ENCODE data around the gene OR6F1.

OR6F1 gene

DNA sequence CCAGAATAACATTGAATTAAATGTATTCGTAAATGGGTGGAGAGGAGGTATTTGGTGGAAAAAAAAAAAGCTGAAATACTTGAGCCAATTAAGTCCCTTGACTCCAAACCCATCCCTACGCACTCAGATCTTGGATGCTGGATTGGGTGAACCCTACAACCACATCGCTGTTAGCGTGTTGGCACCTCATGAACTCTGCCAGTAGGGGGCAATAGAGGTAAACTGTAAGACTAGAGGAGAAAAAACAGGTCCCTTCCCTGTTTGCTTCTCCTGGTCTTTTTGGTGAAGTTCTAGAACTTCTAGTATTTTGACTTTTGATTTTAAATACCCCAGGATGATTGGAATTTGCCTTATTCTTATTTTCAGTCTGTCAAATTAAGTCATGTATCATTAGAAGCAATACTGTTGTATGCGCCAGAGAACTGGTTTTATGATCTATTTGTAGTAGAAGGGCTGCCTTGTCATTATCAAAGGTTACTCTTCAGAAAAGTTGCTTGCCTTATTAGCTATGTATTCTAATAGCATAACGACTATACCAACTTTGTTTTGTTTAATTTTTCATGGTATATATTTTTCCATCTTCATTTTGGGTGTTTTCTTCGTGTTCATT lies 35.1 kb downstream of the OR6F1 start:
- Histone ChIP-seq H3K9me3 (ENCODE audit: control insufficient read depth, insufficient read depth, low read length) (no peaks in the 10 kb centered on the region), H3K9ac (ENCODE audit: low read depth, low read length) (no peak overlapping the region), H3K36me3 (ENCODE audit: insufficient read depth, low read length) (no peaks in the 10 kb centered on the region), H3K4me1 (ENCODE audit: insufficient read depth, low read length) (no peaks in the 10 kb centered on the region)

DNA sequence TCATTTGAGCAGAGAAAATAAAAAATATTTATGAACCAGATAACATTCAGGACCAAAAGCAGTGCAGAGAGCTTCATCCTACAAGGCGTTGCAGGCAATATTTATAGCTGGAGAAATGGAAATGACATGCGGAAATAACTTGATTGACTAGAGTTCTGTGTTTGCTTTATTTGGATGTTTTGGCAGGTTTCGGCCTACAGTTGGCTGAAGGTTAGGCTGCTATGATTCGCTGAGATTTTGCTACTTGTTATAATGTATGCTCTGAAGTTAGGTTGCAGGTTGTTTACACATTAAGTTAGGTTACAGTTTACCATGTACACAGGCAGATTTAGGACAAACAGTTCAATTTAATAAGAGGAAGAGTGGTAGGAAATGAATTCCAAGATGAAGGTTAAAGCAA lies 36.3 kb downstream of the OR6F1 start:
- H3K9me3 ChIP-seq (ENCODE audit: control insufficient read depth, insufficient read depth, low read length) = no peaks in the 10 kb centered on the region
- H3K36me3 ChIP-seq (ENCODE audit: insufficient read depth, low read length) = no peaks in the 10 kb centered on the region
- no peak overlapping the region for H3K9ac ChIP-seq (ENCODE audit: low read depth, low read length)
- H3K4me1 ChIP-seq (ENCODE audit: insufficient read depth, low read length) = no peaks in the 10 kb centered on the region

DNA sequence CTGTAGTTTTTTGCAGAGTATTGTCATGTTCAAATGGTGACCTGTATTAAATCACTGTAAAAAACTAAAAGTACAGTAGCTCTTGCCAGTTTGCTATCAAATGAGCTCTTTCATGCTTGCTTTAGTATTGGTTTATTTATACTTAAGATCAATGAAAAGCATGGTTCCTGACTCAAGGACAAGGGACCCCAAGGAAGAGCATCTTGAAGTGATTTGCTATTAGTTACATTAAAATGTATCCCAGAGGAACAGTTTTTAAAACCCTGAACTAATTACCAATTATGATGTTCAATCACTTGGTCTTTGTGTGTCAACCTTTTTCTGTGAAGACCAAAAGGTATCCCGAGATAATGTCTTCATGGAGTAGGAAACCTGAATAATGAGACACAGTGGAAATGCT lies 36.8 kb downstream of the OR6F1 start, which contains the start of gene OR13G1:
Gene OR13G1, minus strand, starts transcription at position 101 of the 400 bp plus-strand sequence. CDS start 6,698 bp downstream, outside the sequence.
- H3K4me1 ChIP-seq (ENCODE audit: insufficient read depth, low read length) = no peaks in the 10 kb centered on the region
- H3K9me3 ChIP-seq (ENCODE audit: control insufficient read depth, insufficient read depth, low read length) = no peaks in the 10 kb centered on the region
- no peaks in the 10 kb centered on the region for H3K36me3 ChIP-seq (ENCODE audit: insufficient read depth, low read length)
- no peak within 1 kb of the TSS for H3K9ac ChIP-seq (ENCODE audit: low read depth, low read length)

DNA sequence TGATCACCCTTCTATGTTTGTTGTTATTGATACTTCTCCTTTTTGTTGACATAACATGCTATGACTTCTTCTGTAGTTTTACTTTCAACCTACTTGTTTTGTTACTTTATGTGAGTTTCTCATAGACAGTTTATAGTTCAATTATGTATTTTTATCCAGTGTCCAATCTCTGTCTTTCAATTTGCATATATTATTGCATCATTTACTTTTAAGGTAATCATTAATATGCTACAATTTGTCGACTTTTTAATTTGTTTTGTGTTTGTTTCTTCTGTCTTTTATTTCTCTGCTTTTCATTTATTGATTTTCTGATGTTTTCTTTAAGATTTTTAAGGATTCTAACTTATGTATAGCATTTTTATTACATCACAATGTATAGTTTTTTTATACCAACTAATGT lies 47.2 kb downstream of the OR6F1 start:
- no peaks in the 10 kb centered on the region for H3K36me3 ChIP-seq (ENCODE audit: insufficient read depth, low read length)
- no peaks in the 10 kb centered on the region for H3K4me1 ChIP-seq (ENCODE audit: insufficient read depth, low read length)
- no peaks in the 10 kb centered on the region for H3K9me3 ChIP-seq (ENCODE audit: control insufficient read depth, insufficient read depth, low read length)
- H3K9ac ChIP-seq (ENCODE audit: low read depth, low read length) = no peak overlapping the region
